Stimulated activated CD8-positive, alpha-beta memory T cell treated with anti-CD3 and anti-CD28 coated beads, Interleukin-12 subunit alpha, Interleukin-12 subunit beta, amount 100 ng/mL, for 1 hour (primary cell): ENCODE measurements around the gene PPP1R1C.

ENCODE experiments used
- DNase-seq: peaks from one replicate; pipeline ENCODE4 v3.0.0-alpha.2; 2020; ENCODE audit warnings: low read depth

Gene PPP1R1C

DNA sequence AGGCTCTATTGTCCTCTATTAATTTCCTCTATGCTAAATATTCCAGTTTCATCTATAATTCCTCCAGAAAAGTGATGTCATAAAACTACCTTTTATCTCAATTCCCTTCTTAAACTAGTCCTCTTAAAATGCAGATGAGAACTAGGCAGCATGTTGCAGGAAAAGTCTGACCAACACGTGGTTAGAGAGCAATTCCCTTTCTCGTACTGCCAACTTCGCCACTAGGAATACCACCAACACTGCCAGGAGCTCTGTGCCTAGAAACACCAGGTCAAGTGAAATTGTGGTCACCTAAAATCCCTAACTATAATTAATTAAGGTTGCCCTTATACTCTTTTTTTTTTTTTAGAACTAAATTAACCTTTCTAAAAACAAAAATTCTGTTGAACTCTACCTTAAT is 127.7 kb downstream of the PPP1R1C start:
- DNase-seq: no peak

DNA sequence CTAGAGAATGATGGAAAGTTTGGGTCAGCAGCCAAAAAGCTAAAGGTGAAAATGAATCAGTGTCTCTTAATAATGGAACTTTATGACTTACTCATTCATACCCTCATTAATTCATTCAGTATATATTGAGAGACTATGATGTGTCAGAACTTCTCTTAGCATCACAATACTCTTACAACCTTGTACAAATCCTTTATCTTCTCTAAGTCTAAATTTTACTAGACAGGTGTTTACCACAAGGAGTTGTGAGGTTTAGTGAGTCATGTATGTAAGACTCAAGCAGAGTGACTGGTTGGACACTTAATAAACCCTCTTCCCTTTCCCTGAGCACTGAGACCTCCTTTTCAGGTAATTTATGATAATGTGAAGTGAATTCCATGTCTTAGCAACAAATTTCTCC is 129.6 kb downstream of the PPP1R1C start:
- DNase-seq: no peak

DNA sequence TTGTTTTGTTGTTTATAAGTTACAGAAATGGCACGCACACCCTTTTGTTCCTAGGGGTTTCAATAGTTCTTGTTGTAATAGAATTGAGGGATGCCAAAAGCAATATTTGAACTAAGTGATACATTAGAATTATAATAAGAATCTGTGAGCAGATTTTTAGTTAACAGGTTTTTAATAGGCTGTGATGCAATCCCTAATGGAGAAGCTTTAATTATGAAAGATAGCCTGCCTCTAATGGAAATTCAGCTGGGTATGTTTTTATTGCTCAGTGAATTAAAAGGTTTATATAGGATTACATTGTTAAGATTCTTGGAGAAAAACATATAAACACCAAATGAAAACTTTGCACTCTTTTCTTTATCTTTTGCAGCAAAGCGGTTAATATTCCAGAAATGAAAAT is 131.1 kb downstream of the PPP1R1C start:
- DNase-seq: no peak

DNA sequence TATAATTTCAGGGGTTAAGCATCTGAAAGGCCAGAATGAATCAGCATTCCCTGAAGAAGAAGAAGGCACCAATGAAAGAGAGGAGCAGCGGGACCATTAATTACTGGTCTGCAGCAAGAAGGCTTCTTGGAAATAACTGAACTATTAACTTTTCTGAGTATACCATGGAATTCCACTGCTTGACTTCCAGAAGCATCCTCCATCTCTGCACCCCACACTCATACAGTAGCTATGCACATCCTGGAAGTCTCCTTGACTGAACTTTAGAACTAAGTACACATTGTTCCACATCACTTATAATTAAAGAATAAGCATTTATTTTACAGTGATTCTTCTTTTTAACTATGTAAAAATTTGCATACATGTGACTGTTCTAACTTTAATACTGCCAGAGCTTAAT is 131.5 kb downstream of the PPP1R1C start:
- DNase-seq: no peak

DNA sequence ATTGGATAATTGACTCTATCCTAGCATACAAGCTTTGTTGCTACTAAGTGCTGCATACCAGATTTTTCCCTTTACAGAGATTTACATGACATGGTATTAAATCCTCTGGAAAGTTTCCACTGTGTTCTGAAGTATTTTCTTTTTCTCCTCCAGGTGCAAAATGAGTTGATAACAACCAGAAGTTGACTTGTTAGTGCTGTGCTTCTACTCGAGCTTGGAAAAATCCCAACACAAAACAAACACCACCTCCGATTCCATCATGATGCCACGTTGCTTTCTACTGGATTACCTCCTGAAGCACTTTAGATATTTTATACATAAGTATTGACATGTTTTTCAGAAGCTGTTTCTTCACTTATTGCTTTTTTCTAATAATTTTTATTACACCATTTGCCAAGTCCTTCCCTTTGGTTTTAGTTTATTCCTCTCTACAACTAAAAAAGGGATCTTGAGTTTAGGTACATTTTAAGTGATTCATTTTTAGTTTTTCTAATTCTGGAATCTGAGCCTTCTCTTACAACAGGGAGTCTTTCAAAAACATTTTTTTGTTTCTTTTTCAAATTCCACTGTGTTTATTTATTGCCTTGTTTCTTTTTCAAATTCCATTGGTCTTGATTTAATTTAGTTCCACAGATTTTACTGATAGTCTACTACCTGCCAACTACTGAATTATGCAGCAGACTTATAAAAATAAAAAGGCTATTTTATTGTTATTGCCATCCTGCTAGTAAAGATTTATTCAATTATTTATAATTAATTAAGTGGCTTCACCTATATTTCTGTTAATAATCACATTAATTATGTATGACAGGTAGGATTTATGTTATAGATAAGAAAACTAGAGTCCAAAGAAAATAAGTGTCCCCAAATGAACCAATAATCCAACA is 143.4 kb downstream of the PPP1R1C start:
- DNase-seq: no peak

DNA sequence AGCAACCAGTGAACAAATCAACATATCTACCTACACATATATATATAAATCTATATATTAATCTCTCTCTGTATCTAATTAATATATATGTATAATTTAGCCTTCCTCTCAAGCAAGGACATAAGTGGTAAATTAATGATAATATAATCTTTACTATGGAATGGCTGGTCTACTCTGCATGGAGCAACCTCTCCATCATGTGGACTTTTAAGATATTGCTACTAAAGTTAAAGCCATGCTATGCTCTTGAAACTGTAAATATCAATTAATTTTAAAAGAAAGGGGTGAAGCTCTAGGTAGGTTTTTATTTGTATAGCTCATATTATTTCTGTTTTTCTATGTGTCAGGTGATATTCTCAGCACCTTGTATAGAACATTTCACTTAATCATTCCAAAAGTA is 147.0 kb downstream of the PPP1R1C start:
- no peak for DNase-seq

DNA sequence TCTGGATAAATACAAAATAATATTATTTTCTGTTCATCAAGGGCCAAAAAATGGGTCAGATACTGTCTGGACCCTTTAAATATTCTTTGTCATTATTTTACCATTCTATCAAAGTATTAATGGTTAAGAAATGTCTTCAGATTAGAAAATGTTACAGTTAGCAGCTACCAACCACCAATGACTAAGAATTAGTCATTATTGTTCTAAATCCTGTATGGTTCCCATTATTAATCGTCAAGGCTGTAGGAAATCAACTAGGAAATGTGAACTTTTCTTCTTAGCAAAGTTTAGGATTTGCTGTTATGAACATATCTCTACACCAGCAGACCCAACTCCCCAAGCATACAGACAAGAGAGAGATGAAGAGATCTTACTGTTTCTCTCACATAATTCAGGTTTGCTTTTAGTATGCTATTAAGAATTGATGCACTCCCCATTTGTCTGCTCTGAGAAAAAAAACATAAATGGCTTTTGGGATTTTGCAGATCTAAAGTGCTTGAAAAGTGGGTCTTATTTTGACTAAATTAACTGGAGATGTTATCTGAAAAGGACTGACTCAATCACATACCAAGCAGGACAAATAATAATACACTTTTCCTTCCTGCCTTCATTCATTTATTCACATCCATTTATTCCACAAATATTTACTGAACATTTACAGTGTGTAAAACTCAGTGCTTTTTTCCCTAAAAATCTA is 147.7 kb downstream of the PPP1R1C start:
- DNase-seq: no peak

DNA sequence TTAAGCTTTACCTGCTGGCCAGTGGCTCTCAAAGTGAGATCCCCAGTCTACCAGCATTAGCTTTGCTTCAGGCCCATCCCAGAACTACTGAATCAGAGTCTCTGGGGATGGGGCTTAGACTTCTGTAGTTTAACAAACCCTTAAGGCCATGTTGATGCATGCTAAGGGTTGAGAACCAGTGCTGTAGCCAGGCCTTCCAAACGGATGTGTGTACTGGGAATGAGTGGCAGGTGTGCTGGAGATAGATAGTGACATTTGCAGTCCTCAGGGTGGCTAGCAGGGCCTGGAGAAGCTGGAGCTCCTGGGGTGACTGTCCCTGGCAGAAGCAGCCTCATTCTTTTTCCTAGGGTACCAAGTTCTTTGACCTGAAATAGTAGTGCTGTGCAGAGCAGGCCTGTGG is 148.5 kb downstream of the PPP1R1C start:
- no peak for DNase-seq

DNA sequence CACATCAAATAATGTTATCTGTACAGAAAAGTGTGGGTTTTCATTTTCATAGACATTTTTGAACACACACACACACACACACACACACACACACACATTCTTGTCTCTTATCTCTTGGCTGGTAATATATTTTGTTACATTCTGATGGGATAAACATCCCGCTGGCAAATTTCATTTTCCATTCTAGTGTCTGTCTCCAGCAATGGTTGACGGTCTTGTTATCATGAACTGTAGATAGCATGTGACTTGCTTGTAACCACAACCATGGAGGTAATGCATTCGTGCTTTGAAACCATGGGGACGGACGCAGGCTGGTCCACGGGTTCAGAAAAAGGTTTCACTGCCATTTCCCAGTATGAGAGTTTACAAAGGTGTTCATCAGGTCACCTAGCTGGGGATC is 156.4 kb downstream of the PPP1R1C start:
- no peak for DNase-seq

DNA sequence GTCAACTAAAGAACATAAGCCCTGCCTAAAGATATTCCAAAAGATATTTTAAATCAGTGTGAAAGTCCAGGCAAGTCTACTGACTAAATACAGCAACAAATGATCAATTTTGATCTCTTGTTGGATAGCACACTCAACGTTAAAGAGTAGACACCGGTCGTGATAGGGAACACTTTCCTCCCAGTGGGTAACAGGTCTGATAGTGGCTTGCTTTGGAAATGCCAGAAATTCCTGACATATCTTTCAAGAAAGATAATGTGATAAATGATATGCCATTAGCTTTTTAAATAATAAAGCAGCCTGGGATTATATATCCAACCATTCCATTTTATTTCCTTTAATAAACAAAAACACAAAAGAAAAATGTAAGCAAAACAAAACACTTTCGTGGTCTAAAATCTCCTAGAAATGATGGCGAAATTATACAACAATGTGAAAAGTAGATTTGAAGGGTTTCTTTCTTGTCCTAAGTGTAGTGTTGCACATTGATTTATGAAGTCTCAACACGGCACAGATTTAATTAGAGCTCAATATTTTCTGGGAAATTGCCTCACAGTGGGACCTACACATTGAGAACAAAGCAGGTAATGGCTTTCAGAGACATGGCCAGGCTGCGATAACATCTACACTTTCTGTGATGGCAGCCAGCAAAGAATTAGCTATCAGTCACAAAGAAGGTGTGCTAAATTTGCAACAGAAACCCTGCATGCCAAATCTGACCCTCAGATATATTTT is 158.6 kb downstream of the PPP1R1C start:
- DNase-seq: no peak

DNA sequence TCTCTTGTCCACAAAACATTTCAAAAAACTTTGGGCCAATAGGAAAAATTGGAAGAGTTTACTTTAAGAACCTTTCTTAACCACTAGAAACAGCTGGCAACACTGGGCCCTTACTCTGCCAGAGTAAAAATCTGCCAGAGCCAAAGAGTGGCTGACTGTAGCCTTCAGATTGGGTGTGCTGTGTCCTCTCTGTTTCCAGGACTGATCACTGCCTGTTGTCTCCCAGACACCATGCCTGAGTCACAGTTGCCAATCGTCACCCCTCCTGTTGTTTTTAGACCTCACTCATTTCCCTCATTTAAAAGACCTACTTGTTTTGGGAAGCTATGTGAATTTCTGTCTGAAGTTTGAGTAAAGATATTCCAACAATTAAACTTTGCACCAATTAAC is 159.1 kb downstream of the PPP1R1C start:
- no peak for DNase-seq

DNA sequence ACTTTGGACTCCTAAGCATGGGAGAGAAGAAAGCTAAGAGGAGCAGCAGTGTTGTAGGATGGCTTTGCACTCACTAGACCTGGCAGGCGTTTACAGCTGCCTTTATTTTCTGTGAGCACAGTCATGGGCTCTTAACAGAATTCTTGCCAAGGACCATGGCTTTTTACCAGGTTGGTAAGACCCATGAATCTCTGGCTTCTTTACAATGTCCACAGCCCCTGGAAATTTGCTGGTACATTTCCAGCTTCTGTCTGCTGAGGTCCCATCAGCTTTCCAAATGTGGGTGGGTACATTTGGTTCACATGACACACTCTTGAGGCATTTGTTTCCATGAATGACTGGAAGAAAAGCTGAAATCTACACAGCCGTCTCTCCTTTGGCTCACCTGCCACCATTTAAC is 162.7 kb downstream of the PPP1R1C start:
- DNase-seq: no peak

DNA sequence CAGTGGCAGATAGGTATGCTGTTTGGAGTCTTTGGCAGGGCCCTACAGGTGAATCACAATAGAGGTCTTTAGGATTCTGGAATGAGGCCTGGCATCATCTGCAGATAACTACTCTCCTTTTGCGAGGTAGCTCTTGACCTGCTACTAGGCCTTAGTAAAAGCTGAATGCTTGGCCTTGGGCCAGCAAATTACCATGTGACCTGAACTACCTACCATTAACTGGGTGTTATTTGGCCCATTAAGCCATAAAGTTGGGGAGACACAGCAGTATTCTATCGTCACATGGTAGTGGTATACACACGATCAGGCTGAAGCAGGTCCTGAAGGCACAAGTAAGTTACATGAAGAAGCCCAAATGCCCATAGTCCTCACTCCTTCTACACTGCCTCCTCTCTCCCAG is 178.2 kb downstream of the PPP1R1C start:
- DNase-seq: no peak

DNA sequence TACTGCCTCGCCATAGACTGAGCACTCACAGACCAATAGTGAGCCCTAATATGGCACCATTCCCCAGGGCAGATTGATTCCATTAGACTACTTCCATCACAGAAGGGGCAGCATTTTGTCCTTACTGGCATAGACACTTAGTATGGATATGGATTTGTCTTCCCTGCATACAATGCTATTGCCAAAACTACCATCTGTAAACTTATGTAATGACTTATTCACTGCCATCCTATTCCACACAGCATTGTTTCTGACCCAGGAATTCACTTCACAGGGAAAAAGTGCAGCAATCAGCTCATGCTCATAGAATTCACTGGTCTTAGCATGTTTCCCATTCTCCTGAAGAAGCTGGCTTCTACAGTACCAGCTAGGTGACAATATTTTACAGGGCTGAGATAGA is 179.0 kb downstream of the PPP1R1C start:
- no peak for DNase-seq

DNA sequence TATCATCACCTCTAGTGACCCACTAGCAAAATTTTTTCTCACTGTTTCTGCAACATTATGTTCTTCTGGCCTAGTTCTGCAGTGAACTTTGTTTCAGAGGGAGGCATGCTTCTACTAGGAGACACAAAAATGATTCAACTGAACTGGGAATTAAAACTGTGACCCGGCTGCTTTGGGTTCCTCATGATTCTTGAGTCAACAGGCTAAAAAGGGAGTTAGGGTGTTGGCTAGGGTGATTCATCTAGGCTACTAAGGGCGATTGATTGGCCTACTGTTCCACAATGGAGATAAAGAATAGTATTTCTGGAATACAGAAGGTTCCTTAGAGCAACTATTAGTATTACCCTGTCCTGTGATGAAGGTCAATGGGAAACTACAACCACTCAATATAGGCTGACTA is 179.5 kb downstream of the PPP1R1C start:
- no peak for DNase-seq

DNA sequence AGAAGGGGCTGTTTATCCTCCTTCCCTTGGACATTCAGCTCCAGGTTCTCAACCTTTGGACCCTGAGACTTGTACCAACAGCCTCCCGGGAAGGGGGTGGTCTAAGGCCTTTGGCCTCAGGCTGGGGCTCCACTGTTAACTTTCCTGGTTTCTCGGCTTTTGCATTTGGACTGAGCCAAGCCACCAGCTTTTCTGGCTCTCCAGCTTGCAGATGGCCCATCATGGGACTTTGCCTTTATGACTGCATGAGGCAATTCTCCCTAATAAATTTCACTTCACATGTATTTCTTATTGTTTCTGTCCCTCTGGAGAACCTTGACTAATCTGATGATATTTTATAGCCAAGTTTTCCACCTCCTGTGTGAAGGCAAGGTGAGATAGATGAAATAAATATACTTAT is 180.8 kb downstream of the PPP1R1C start:
- DNase-seq: no peak

DNA sequence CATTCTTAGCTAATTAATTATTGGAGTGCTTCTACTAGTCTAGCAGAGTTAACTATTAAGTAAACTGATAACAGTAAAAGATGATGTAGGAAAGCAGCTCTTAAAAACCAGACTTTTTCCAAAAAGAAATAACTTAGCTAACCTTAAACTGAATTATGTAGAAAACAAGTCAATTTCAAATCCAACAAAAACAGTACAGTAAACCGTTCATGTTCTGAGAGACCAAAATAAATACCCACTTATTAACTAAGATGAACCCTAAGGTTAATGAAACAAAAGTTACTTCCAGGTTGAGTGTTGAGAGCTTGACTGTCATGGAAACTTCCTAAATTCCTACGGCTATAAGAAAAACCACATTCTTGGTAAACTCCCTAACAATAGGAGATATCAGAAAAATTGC is 181.2 kb downstream of the PPP1R1C start:
- DNase-seq: no peak
